ENCODE results near the gene PAPSS1.

DNA sequence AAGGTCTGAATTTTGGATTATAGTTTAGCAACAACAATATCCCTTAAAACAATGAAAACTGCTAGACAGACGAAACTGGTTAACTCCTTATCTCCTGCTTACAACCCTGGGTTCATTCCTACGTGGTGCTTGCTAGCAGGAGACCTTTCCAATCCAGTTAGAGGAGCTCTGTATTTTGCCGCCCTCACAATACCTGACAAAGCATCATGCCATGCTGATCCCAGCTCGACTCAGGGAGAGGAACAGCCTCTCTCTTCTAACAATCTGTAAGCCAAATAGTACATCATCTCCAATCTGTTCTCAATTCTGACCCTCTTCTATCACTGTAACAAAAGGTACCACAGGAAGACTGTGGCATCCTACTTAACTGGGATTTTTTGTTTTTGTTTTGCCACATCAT lies 74.4 kb downstream of the PAPSS1 start:
- TF ChIP-seq, protein P1, sequence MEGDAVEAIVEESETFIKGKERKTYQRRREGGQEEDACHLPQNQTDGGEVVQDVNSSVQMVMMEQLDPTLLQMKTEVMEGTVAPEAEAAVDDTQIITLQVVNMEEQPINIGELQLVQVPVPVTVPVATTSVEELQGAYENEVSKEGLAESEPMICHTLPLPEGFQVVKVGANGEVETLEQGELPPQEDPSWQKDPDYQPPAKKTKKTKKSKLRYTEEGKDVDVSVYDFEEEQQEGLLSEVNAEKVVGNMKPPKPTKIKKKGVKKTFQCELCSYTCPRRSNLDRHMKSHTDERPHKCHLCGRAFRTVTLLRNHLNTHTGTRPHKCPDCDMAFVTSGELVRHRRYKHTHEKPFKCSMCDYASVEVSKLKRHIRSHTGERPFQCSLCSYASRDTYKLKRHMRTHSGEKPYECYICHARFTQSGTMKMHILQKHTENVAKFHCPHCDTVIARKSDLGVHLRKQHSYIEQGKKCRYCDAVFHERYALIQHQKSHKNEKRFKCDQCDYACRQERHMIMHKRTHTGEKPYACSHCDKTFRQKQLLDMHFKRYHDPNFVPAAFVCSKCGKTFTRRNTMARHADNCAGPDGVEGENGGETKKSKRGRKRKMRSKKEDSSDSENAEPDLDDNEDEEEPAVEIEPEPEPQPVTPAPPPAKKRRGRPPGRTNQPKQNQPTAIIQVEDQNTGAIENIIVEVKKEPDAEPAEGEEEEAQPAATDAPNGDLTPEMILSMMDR (conservative IDR thresholded peaks at IDR 0.05; ENCODE audit: low read depth in 2 of 2) = no peak
- TF ChIP-seq POLR2AphosphoS5 (IDR thresholded peaks at IDR 0.05; ENCODE audit: low read depth) (no peak), CREB1 (CRISPR knock-in tag; IDR thresholded peaks at IDR 0.05; ENCODE audit: low read depth) (no peak), ZNF114 (CRISPR knock-in tag; IDR thresholded peaks at IDR 0.05) (no peak), EZH2 (IDR thresholded peaks at IDR 0.05; ENCODE audit: low read depth, unreplicated experiment) (no peak), EZH2phosphoT487 (IDR thresholded peaks at IDR 0.05; ENCODE audit: unreplicated experiment) (no peak), JUNB (IDR thresholded peaks at IDR 0.05; ENCODE audit: unreplicated experiment) (no peak), STAT1 (IDR thresholded peaks at IDR 0.05; ENCODE audit: unreplicated experiment) (no peak)
- TF ChIP-seq, protein P2, sequence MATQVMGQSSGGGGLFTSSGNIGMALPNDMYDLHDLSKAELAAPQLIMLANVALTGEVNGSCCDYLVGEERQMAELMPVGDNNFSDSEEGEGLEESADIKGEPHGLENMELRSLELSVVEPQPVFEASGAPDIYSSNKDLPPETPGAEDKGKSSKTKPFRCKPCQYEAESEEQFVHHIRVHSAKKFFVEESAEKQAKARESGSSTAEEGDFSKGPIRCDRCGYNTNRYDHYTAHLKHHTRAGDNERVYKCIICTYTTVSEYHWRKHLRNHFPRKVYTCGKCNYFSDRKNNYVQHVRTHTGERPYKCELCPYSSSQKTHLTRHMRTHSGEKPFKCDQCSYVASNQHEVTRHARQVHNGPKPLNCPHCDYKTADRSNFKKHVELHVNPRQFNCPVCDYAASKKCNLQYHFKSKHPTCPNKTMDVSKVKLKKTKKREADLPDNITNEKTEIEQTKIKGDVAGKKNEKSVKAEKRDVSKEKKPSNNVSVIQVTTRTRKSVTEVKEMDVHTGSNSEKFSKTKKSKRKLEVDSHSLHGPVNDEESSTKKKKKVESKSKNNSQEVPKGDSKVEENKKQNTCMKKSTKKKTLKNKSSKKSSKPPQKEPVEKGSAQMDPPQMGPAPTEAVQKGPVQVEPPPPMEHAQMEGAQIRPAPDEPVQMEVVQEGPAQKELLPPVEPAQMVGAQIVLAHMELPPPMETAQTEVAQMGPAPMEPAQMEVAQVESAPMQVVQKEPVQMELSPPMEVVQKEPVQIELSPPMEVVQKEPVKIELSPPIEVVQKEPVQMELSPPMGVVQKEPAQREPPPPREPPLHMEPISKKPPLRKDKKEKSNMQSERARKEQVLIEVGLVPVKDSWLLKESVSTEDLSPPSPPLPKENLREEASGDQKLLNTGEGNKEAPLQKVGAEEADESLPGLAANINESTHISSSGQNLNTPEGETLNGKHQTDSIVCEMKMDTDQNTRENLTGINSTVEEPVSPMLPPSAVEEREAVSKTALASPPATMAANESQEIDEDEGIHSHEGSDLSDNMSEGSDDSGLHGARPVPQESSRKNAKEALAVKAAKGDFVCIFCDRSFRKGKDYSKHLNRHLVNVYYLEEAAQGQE (IDR thresholded peaks at IDR 0.05; ENCODE audit: unreplicated experiment) = no peak
- TF ChIP-seq, protein P3, sequence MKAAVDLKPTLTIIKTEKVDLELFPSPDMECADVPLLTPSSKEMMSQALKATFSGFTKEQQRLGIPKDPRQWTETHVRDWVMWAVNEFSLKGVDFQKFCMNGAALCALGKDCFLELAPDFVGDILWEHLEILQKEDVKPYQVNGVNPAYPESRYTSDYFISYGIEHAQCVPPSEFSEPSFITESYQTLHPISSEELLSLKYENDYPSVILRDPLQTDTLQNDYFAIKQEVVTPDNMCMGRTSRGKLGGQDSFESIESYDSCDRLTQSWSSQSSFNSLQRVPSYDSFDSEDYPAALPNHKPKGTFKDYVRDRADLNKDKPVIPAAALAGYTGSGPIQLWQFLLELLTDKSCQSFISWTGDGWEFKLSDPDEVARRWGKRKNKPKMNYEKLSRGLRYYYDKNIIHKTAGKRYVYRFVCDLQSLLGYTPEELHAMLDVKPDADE (IDR thresholded peaks at IDR 0.05) = no peak
- TF ChIP-seq, protein P4, sequence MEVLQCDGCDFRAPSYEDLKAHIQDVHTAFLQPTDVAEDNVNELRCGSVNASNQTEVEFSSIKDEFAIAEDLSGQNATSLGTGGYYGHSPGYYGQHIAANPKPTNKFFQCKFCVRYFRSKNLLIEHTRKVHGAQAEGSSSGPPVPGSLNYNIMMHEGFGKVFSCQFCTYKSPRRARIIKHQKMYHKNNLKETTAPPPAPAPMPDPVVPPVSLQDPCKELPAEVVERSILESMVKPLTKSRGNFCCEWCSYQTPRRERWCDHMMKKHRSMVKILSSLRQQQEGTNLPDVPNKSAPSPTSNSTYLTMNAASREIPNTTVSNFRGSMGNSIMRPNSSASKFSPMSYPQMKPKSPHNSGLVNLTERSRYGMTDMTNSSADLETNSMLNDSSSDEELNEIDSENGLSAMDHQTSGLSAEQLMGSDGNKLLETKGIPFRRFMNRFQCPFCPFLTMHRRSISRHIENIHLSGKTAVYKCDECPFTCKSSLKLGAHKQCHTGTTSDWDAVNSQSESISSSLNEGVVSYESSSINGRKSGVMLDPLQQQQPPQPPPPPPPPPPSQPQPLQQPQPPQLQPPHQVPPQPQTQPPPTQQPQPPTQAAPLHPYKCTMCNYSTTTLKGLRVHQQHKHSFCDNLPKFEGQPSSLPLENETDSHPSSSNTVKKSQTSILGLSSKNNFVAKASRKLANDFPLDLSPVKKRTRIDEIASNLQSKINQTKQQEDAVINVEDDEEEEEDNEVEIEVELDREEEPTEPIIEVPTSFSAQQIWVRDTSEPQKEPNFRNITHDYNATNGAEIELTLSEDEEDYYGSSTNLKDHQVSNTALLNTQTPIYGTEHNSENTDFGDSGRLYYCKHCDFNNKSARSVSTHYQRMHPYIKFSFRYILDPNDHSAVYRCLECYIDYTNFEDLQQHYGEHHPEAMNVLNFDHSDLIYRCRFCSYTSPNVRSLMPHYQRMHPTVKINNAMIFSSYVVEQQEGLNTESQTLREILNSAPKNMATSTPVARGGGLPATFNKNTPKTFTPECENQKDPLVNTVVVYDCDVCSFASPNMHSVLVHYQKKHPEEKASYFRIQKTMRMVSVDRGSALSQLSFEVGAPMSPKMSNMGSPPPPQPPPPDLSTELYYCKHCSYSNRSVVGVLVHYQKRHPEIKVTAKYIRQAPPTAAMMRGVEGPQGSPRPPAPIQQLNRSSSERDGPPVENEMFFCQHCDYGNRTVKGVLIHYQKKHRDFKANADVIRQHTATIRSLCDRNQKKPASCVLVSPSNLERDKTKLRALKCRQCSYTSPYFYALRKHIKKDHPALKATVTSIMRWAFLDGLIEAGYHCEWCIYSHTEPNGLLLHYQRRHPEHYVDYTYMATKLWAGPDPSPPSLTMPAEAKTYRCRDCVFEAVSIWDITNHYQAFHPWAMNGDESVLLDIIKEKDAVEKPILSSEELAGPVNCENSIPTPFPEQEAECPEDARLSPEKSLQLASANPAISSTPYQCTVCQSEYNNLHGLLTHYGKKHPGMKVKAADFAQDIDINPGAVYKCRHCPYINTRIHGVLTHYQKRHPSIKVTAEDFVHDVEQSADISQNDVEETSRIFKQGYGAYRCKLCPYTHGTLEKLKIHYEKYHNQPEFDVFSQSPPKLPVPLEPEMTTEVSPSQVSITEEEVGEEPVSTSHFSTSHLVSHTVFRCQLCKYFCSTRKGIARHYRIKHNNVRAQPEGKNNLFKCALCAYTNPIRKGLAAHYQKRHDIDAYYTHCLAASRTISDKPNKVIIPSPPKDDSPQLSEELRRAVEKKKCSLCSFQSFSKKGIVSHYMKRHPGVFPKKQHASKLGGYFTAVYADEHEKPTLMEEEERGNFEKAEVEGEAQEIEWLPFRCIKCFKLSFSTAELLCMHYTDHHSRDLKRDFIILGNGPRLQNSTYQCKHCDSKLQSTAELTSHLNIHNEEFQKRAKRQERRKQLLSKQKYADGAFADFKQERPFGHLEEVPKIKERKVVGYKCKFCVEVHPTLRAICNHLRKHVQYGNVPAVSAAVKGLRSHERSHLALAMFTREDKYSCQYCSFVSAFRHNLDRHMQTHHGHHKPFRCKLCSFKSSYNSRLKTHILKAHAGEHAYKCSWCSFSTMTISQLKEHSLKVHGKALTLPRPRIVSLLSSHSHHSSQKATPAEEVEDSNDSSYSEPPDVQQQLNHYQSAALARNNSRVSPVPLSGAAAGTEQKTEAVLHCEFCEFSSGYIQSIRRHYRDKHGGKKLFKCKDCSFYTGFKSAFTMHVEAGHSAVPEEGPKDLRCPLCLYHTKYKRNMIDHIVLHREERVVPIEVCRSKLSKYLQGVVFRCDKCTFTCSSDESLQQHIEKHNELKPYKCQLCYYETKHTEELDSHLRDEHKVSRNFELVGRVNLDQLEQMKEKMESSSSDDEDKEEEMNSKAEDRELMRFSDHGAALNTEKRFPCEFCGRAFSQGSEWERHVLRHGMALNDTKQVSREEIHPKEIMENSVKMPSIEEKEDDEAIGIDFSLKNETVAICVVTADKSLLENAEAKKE (CRISPR knock-in tag; IDR thresholded peaks at IDR 0.05) = no peak
